Astrocyte (in vitro differentiated cells and primary cell): ENCODE measurements around the gene NEK7.

Source experiments
- EZH2 ChIP-seq: IDR thresholded peaks from 2 replicates; pipeline ENCODE4 v1.6.1; 2012; ENCODE audit warnings: mild to moderate bottlenecking, low read length, inconsistent platforms; ENCODE audit not compliant: insufficient read depth
- TF ChIP-seq, protein P1 (sequence below): IDR thresholded peaks from 2 replicates; pipeline ENCODE4 v1.5.1; 2011; ENCODE audit warnings: low read depth, mild to moderate bottlenecking, inconsistent platforms, low read length, moderate library complexity; ENCODE audit not compliant: insufficient read depth

DNA sequence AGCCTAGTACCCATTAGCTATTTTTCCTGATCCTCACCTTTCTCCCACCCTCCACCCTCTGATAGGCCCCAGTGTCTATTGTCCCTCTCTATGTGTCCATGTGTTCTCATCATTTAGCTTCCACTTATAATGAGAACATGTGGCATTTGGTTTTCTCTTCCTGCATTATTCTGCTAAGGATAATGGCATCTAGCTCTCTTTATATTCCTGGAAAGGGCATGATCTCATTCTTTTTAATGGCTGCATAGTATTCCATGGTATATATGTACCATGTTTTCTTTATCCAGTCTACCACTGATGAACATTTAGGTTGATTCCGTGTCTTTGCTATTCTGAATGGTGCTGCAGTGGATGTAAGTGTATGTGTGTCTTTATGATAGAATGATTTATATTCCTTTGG lies 178.9 kb downstream of the NEK7 start:
- TF ChIP-seq, protein P1, sequence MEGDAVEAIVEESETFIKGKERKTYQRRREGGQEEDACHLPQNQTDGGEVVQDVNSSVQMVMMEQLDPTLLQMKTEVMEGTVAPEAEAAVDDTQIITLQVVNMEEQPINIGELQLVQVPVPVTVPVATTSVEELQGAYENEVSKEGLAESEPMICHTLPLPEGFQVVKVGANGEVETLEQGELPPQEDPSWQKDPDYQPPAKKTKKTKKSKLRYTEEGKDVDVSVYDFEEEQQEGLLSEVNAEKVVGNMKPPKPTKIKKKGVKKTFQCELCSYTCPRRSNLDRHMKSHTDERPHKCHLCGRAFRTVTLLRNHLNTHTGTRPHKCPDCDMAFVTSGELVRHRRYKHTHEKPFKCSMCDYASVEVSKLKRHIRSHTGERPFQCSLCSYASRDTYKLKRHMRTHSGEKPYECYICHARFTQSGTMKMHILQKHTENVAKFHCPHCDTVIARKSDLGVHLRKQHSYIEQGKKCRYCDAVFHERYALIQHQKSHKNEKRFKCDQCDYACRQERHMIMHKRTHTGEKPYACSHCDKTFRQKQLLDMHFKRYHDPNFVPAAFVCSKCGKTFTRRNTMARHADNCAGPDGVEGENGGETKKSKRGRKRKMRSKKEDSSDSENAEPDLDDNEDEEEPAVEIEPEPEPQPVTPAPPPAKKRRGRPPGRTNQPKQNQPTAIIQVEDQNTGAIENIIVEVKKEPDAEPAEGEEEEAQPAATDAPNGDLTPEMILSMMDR, result no peak
- no peak for TF ChIP-seq EZH2
